Neuronal stem cell (in vitro differentiated cells): ENCODE results near the gene POSTN.

Experiments used
- DNase-seq: peaks from one replicate; pipeline ENCODE4 v3.0.0-alpha.2; 2013; ENCODE audit warnings: low spot score
- H2AFZ ChIP-seq: one replicate; pipeline ENCODE4 v1.6.1; 2013; ENCODE audit warnings: mild to moderate bottlenecking, low read length, inconsistent platforms
- H2AK5ac ChIP-seq: 2 replicates; pipeline ENCODE4 v1.6.1; 2013; ENCODE audit warnings: low read depth, mild to moderate bottlenecking, inconsistent platforms, low read length, moderate library complexity, mixed read lengths
- H2BK120ac ChIP-seq: 2 replicates; pipeline ENCODE4 v1.6.1; 2013; ENCODE audit warnings: low read depth, mild to moderate bottlenecking, inconsistent platforms, low read length, moderate library complexity, mixed read lengths
- H2BK12ac ChIP-seq: one replicate; pipeline ENCODE4 v1.6.1; 2013; ENCODE audit warnings: low read length, inconsistent platforms
- H2BK15ac ChIP-seq: 2 replicates; pipeline ENCODE4 v1.6.1; 2013; ENCODE audit warnings: mild to moderate bottlenecking, low read length, inconsistent platforms, mixed read lengths
- H2BK5ac ChIP-seq: one replicate; pipeline ENCODE4 v1.6.1; 2013; ENCODE audit warnings: inconsistent platforms, mild to moderate bottlenecking, low read length, moderate library complexity
- H3K14ac ChIP-seq: one replicate; pipeline ENCODE4 v1.6.1; 2013; ENCODE audit warnings: low read length, inconsistent platforms
- H3K18ac ChIP-seq: 2 replicates; pipeline ENCODE4 v1.6.1; 2013; ENCODE audit warnings: low read length, inconsistent platforms
- H3K23ac ChIP-seq: 2 replicates; pipeline ENCODE4 v1.6.1; 2013; ENCODE audit warnings: low read depth, mild to moderate bottlenecking, mixed read lengths, low read length, inconsistent platforms; ENCODE audit not compliant: poor library complexity
- H3K27ac ChIP-seq: replicated peaks from 3 replicates; pipeline ENCODE4 v1.5.1; 2013; ENCODE audit warnings: low read length, inconsistent platforms
- H3K27me3 ChIP-seq, 3 experiments: 2 replicates each; pipeline ENCODE4 v1.6.1; 2013; ENCODE audit warnings: low read length in 3 of 3, mild to moderate bottlenecking in 2 of 3, inconsistent platforms in 1 of 3, low read depth in 1 of 3, mixed read lengths in 1 of 3, moderate library complexity in 1 of 3; ENCODE audit not compliant: control insufficient read depth in 3 of 3, insufficient read depth in 3 of 3
- H3K36me3 ChIP-seq, 2 donors: replicated peaks in 1 of 2; 2 replicates each; pipeline ENCODE4 v1.6.1; 2013; ENCODE audit warnings: low read length in 2 of 2; ENCODE audit not compliant: control insufficient read depth in 2 of 2, insufficient read depth in 2 of 2
- H3K4ac ChIP-seq: 2 replicates; pipeline ENCODE4 v1.6.1; 2013; ENCODE audit warnings: inconsistent platforms, mild to moderate bottlenecking, low read length, moderate library complexity
- H3K4me1 ChIP-seq, 2 donors: 1 replicate in 1 of 2; 2 replicates in 1 of 2; pipeline ENCODE4 v1.6.1; 2013; ENCODE audit warnings: low read length in 2 of 2, low read depth in 1 of 2; ENCODE audit not compliant: control insufficient read depth in 2 of 2, insufficient read depth in 1 of 2
- H3K4me2 ChIP-seq: one replicate; pipeline ENCODE4 v1.6.1; 2013; ENCODE audit warnings: mild to moderate bottlenecking, low read length, inconsistent platforms; ENCODE audit not compliant: insufficient read depth, poor library complexity, severe bottlenecking
- H3K4me3 ChIP-seq, 2 donors: 2 replicates each; pipeline ENCODE4 v1.5.1; 2013; ENCODE audit warnings: low read length in 2 of 2, mild to moderate bottlenecking in 2 of 2, inconsistent platforms in 1 of 2, moderate library complexity in 1 of 2
- H3K79me1 ChIP-seq: one replicate; pipeline ENCODE4 v1.6.1; 2013; ENCODE audit warnings: low read depth, mild to moderate bottlenecking, inconsistent platforms, low read length, moderate library complexity
- H3K9ac ChIP-seq: one replicate; pipeline ENCODE4 v1.6.1; 2013; ENCODE audit warnings: mild to moderate bottlenecking, low read depth, low read length, inconsistent platforms; ENCODE audit not compliant: poor library complexity
- H3K9me3 ChIP-seq, 2 donors: replicated peaks in 1 of 2; 2 replicates each; pipeline versions ENCODE3 to v1.6.1; 2013; ENCODE audit warnings: low read length in 2 of 2, mild to moderate bottlenecking in 2 of 2, inconsistent platforms in 1 of 2, low read depth in 1 of 2, mixed read lengths in 1 of 2, moderate library complexity in 1 of 2; ENCODE audit not compliant: control insufficient read depth in 2 of 2, insufficient read depth in 1 of 2
- H4K8ac ChIP-seq: one replicate; pipeline ENCODE4 v1.6.1; 2013; ENCODE audit warnings: low read depth, mild to moderate bottlenecking, inconsistent platforms, low read length, moderate library complexity
- H4K91ac ChIP-seq: one replicate; pipeline ENCODE4 v1.6.1; 2013; ENCODE audit warnings: low read length, low read depth, mild to moderate bottlenecking, inconsistent platforms; ENCODE audit not compliant: poor library complexity
- WGBS, 2 donors: extraction: QIAGEN DNeasy Blood & Tissue Kit; methylation state at CpG; one replicate each; pipeline ENCODE4 v1.1.7; 2013; ENCODE audit warnings: missing lambda C conversion rate in 2 of 2, mixed read lengths in 1 of 2; ENCODE audit not compliant: insufficient read length in 2 of 2, insufficient replicate concordance in 1 of 2; ENCODE audit errors: extremely low coverage in 2 of 2; 5-methylcytosine and 5-hydroxymethylcytosine counted together

POSTN gene

DNA sequence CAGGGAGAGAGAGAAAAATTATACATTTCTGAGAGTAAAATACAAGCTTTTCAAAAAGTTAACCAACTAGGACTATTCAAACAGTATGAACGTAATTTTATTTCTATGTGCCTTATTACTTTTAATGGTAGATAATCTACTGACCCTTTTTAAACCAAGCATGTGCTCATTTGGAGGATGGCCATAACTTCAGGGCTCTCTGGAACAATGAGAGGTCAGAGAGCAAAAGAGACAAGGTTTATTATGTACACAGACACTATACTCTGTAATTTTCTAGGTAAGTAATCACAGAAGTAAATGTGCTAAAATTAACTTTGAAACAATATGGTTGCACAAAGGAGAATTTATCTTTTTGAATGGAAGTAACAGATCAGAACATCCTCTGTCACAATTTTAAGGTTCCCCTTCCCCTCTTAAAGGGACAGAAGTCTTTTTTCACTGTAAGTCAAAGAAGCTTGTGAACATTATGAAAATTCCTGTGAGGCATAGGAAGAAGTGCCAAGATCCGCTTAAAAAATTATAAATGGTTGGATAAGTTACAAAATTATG lies 1.0 kb downstream of the POSTN start:
- Histone ChIP-seq H2BK15ac (no peak overlapping the region), H3K4ac (no peak overlapping the region), H3K79me1 (no peaks in the 10 kb centered on the region), H4K8ac (no peak overlapping the region), H2AFZ (no peak overlapping the region), H3K9me3 (no peaks in the 10 kb centered on the region), H3K9ac (no peak overlapping the region), H3K14ac (no peak overlapping the region), H2BK12ac (no peak overlapping the region), H3K27ac (no peak overlapping the region), H3K4me3 (no peak overlapping the region), H3K27me3 (no peaks in the 10 kb centered on the region), H2AK5ac (no peak overlapping the region), H3K4me2 (no peak overlapping the region), H3K4me1 (peaks cover 0 to 10% of the 10 kb centered on the region in 2 donors), H4K91ac (no peak overlapping the region), H2BK120ac (no peak overlapping the region), H3K18ac (no peak overlapping the region), H2BK5ac (no peak overlapping the region), H3K36me3 (no peaks in the 10 kb centered on the region), H3K23ac (no peak overlapping the region)
- no CpG with 5 or more reads among the region's 2 CpGs for WGBS, 2 donors
- no peak for DNase-seq

DNA sequence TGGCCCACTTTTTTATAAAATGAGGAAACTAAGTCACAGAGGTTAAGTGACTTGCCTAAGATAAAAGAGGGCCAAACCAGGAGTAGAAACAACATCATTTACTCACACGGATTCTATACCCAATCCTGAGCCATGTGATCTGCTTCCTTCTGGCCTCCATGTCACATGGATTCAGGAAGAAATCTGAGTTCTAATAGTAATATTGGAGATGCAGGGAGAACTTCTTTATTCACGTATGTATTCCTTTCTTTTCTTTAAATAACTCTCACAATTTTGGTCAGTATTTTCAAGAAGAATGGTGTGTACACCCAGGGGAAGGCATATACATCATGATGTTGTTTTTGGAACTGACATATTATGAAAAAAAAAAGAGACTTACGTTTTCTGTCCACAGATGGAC lies 1.8 kb downstream of the POSTN start:
- no peak overlapping the region for H3K4ac ChIP-seq
- no peak overlapping the region for H3K9ac ChIP-seq
- no peak overlapping the region for H2BK12ac ChIP-seq
- no peak for DNase-seq
- no peak overlapping the region for H4K91ac ChIP-seq
- H3K4me2 ChIP-seq, result no peak overlapping the region
- H3K18ac ChIP-seq, result no peak overlapping the region
- no peak overlapping the region for H3K4me3 ChIP-seq
- no peak overlapping the region for H4K8ac ChIP-seq
- no peak overlapping the region for H3K14ac ChIP-seq
- peaks cover 0 to 10% of the 10 kb centered on the region in 2 donors for H3K4me1 ChIP-seq
- H3K9me3 ChIP-seq, result no peaks in the 10 kb centered on the region
- H3K27me3 ChIP-seq, result no peaks in the 10 kb centered on the region
- no peak overlapping the region for H2BK120ac ChIP-seq
- no peak overlapping the region for H3K23ac ChIP-seq
- H3K79me1 ChIP-seq, result no peaks in the 10 kb centered on the region
- H3K36me3 ChIP-seq, result no peaks in the 10 kb centered on the region
- H2BK5ac ChIP-seq, result no peak overlapping the region
- no peak overlapping the region for H2AFZ ChIP-seq
- no peak overlapping the region for H2BK15ac ChIP-seq
- no peak overlapping the region for H2AK5ac ChIP-seq
- no CpG with 5 or more reads among the region's 3 CpGs for WGBS, 2 donors
- H3K27ac ChIP-seq, result no peak overlapping the region

DNA sequence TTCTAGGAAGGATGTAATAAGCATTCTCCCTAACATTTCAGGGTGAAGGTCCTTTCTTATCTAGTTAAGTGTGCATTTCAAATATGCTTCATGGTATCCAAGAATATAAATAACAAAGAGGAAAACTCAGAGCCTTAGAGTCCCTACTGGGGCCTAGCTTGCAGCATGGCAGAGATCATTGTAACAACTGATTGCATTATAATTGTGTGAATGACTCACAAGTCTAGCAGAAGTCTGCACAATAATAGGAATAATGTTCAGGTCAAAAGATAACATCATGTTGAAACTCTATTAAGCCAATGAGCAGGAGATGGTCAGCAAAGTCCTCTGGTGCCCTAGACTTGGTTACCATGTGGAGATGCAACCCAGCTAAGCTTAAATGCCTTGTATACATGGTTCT lies 3.4 kb downstream of the POSTN start:
- Histone ChIP-seq H2BK120ac (no peak overlapping the region), H2BK5ac (no peak overlapping the region), H3K27ac (no peak overlapping the region), H3K14ac (no peak overlapping the region), H4K91ac (no peak overlapping the region), H2BK15ac (no peak overlapping the region), H3K4ac (no peak overlapping the region), H3K9ac (no peak overlapping the region), H3K79me1 (no peaks in the 10 kb centered on the region), H3K36me3 (no peaks in the 10 kb centered on the region), H3K4me1 (peaks cover 0 to 10% of the 10 kb centered on the region in 2 donors), H3K18ac (no peak overlapping the region), H3K23ac (no peak overlapping the region), H2AFZ (no peak overlapping the region), H3K27me3 (no peaks in the 10 kb centered on the region), H3K4me2 (no peak overlapping the region), H4K8ac (no peak overlapping the region), H3K9me3 (no peaks in the 10 kb centered on the region), H2AK5ac (no peak overlapping the region), H2BK12ac (no peak overlapping the region), H3K4me3 (no peak overlapping the region)
- DNase-seq, result no peak

DNA sequence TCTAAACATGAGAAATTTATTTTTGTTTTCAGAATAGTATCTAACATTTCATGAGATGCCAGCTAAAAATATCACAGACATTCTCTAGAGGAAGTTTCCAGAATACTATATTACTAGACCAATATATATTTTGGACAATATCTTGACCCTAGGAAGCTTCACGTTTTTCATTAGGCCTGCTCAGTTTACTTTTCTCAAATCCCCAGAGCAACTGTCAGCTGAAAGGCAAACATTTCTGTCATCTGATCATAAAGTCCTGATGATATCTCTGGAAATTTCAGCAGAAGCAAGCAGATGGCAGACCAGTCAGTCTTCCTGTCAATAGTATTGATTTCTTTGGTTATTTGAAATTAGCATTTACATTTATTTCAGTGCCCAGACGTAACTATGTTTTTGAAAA lies 4.0 kb downstream of the POSTN start:
- H3K14ac ChIP-seq, result no peak overlapping the region
- H3K9ac ChIP-seq, result no peak overlapping the region
- no peak overlapping the region for H2BK5ac ChIP-seq
- H3K27me3 ChIP-seq, result no peaks in the 10 kb centered on the region
- H3K79me1 ChIP-seq, result no peaks in the 10 kb centered on the region
- no peak overlapping the region for H3K18ac ChIP-seq
- H2BK15ac ChIP-seq, result no peak overlapping the region
- no peak overlapping the region for H3K4me2 ChIP-seq
- H4K8ac ChIP-seq, result no peak overlapping the region
- no peak overlapping the region for H2BK12ac ChIP-seq
- peaks cover 0 to 10% of the 10 kb centered on the region in 2 donors for H3K4me1 ChIP-seq
- no peaks in the 10 kb centered on the region for H3K36me3 ChIP-seq
- no peak for DNase-seq
- no peak overlapping the region for H4K91ac ChIP-seq
- H3K4me3 ChIP-seq, result no peak overlapping the region
- no peak overlapping the region for H2AK5ac ChIP-seq
- no peaks in the 10 kb centered on the region for H3K9me3 ChIP-seq
- H3K4ac ChIP-seq, result no peak overlapping the region
- no peak overlapping the region for H3K23ac ChIP-seq
- WGBS, 2 donors, result no CpG with 5 or more reads among the region's 2 CpGs
- H3K27ac ChIP-seq, result no peak overlapping the region
- H2BK120ac ChIP-seq, result no peak overlapping the region
- H2AFZ ChIP-seq, result no peak overlapping the region
